NCI-H1436 (cell line): ENCODE results near the gene SCN2B.

Experiments used
- DNase-seq: peaks from one replicate; lab custom pipeline; 2025; lab: John Stamatoyannopoulos, UW

Gene SCN2B

GRCh38 chr11:118152552-118153471 is 23.6 kb downstream of the SCN2B start, which contains the start of gene SCN4B:
SCN4B (minus strand) TSS chr11:118152823; CDS start chr11:118152673, 150 bp downstream.
- DNase-seq = peak; percentile 51

GRCh38 chr11:118152020-118152551 is 24.4 kb downstream of the SCN2B start:
- DNase-seq = no peak

- no peak for DNase-seq
Observed at GRCh38 chr11:118151431-118151830, 25.0 kb downstream of the SCN2B start.

- no peak for DNase-seq
Observed at GRCh38 chr11:118149493-118149892, 26.9 kb downstream of the SCN2B start.

- no peak for DNase-seq
Observed at GRCh38 chr11:118148856-118149255, 27.6 kb downstream of the SCN2B start.

GRCh38 chr11:118148240-118148639 is 28.2 kb downstream of the SCN2B start:
- DNase-seq = no peak

- DNase-seq = no peak
Observed at GRCh38 chr11:118147502-118147901, 28.9 kb downstream of the SCN2B start.

GRCh38 chr11:118146554-118146953 is 29.9 kb downstream of the SCN2B start:
- DNase-seq = no peak

GRCh38 chr11:118145285-118146227 is 30.9 kb downstream of the SCN2B start:
- peak; percentile 86 for DNase-seq

GRCh38 chr11:118144301-118145268 is 31.9 kb downstream of the SCN2B start:
- no peak for DNase-seq

GRCh38 chr11:118143661-118144185 is 32.7 kb downstream of the SCN2B start:
- DNase-seq = no peak

- DNase-seq = no peak
Observed at GRCh38 chr11:118142809-118143208, 33.6 kb downstream of the SCN2B start.

- DNase-seq = no peak
Observed at GRCh38 chr11:118142081-118142480, 34.4 kb downstream of the SCN2B start.

- DNase-seq = no peak
Observed at GRCh38 chr11:118139578-118139977, 36.9 kb downstream of the SCN2B start.

GRCh38 chr11:118138839-118139420 is 37.5 kb downstream of the SCN2B start:
- DNase-seq = no peak

GRCh38 chr11:118136801-118137200 is 39.6 kb downstream of the SCN2B start:
- DNase-seq = no peak

- DNase-seq = no peak
Observed at GRCh38 chr11:118136341-118136740, 40.1 kb downstream of the SCN2B start.

GRCh38 chr11:118135796-118136165 is 40.7 kb downstream of the SCN2B start:
- DNase-seq = no peak

GRCh38 chr11:118135051-118135795 is 41.2 kb downstream of the SCN2B start:
- DNase-seq = no peak

- DNase-seq = no peak
Observed at GRCh38 chr11:118133816-118134215, 42.6 kb downstream of the SCN2B start.
